D341Med (cell line): ENCODE measurements around the gene MGAT1.
A peak's percentile ranks its signal among the peaks of the same experiment; 100 is the strongest.
"Not testable (repeated sequence)": the region's sequence is repeated elsewhere in the genome, so short reads cannot be mapped to it uniquely, and the experiment has no call there.

Experiments used
- DNase-seq: peaks from one replicate; pipeline ENCODE4 v3.0.0; 2012; ENCODE audit warnings: low spot score

Gene MGAT1

DNA sequence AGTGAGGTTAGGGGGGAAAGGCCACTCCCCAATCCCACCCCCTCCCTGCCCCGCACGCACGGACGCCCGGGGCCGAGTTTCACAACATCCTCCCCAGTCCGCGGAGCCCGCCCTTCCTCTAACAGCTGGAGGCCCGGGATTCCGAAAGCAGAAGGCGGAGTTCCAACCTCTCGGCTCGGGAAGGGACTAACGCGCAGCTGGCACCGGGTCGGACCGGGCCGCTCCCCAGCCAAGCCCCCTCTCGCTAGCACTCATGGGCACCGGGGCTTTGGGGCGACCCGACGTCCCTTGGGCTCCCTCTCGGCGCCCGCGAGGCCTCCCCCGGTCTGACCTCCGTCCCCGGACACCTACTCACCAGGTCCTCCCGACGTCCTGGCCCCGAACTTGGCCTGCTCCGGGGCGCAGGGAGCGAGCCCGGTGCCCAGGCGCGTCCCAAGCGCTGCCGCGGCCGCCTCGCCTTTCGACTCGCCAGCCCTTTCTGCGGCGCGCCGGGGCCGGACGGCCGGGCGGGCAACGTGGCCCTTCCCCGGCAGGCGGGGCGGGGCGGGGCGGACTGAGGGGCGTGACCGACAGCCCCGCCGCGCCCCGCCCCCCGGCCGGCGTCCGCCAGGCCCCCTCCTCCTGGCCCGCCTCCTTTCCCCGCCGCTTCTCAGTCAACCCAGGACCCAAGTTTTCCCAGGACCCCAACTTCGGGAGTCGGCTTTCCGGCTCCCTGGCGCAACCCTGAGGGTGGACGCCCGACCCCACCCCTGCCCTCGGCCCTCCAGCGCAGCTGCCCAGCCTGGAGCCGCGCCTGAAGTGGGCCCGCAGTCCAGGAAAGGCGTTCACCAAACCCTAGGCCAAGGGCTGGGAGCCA, at the start of gene MGAT1:
Gene MGAT1 (minus strand): TSS at position 482 of the 856 bp plus-strand sequence. CDS start 9,835 bp downstream, outside the sequence.
- peak; percentile 93 for DNase-seq

DNA sequence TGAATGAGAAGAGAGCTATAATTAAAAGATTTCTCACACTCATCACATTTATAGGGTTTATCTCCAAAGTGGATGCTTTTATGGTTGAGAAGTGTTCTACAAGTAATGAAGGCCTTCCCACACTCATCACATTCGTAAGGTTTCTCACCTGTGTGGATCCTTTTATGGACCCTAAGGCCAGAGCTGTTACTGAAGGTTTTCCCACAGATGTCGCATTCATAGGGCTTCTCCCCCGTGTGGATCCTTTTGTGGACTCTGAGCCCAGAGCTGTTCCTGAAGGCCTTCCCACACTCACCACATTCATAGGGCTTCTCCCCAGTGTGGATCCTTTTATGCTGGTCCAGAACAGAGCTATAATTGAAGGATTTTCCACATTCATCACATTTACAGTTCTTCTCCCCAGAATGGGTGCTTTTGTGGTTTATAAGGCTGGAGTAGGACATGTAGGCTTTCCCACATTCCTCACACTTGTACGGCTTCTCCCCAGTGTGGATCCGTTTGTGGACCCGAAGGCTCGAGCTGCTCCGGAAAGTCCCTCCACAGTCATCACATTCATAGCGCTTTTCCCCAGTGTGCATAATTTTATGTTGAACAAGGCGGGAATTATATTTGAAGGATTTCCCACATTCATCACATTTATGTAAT, 48.0 kb upstream of the MGAT1 start:
- DNase-seq = no peak

DNA sequence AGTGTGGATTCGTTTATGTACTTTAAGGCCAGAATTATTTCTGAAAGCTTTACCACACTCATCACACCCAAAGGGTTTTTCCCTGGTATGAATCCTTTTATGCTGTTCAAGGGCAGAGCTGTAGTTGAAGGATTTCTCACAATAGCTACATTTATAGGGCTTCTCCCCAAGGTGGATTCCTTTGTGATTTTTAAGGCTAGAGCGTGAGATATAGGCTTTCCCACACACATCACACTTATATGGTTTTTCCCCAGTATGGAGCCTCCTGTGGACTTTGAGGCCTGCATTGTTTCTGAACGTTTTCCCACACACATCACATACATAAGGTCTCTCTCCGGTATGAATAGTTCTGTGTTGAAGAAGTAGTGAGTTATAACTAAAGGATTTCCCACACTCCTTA, 47.2 kb upstream of the MGAT1 start:
- no peak for DNase-seq

DNA sequence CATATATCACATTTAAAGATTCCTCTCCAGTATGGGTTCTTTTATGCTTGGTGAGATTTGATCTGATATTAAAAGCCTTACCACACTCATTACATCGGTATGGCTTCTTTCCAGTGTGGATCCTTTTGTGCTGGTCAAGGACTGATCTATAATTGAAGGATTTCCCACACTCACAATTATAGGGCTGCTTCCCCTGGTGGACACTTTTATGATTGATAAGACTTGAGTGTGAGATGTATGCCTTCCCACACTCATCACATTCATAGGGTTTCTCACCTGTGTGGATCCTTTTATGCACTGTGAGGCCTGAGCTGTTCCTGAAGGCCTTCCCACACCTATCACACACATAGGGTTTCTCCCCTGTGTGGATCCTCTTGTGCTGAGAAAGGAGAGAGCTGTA, 46.3 kb upstream of the MGAT1 start:
- no peak for DNase-seq

DNA sequence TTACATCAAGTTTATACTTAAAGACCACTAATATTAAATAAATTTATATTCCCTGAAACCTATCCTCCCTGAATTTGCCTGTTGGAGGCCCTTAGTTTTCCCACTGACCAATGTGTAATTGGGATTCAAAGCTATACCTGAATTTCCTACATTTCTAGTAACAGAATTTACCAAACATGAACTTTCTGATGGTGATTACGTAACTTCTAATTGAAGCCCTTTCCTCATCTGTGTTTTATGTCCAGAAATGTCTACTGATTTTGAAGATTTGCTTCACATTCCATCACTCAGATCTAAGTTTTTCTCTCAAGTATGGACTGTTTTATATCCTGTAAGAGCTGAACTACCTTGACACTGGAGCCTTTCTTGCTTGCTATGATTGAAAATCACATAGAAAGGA, 45.7 kb upstream of the MGAT1 start:
- DNase-seq = no peak

DNA sequence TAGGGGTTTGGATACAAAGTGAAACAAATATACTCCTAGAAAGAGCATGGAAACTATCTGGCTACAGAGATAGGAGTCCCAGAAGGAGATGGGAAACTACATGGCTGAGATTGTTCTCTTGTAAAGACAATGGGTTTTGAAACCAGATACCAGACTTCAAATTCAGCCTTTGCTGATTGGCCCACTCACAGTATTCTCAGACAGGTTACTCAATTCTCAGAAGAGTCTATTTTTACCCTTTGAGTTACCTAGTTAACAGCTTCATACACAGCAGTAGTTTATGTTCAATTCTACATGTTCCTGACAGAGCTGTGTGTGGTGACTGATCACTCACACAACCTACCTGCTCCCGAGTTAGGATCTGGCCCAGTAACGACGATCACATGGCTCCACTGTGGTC, 44.4 kb upstream of the MGAT1 start:
- no peak for DNase-seq

DNA sequence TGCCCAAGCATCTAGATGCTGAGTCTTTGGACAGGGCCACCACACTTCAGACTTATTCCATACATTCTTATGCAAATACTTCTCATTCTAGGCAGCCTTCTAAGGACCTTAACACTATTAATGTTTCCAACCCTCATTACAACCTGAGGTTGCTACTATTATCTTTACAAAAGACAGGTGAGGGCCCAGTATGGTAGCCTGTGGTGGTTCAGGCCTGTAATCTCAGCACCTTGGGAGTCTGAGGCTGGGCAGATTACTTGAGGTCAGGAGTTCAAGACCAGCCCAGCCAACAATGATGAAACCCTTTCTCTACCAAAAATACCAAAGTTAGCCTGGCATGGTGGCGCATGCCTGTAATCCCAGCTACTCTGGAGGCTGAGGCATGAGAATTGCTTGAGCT, 42.3 kb upstream of the MGAT1 start:
- no peak for DNase-seq

DNA sequence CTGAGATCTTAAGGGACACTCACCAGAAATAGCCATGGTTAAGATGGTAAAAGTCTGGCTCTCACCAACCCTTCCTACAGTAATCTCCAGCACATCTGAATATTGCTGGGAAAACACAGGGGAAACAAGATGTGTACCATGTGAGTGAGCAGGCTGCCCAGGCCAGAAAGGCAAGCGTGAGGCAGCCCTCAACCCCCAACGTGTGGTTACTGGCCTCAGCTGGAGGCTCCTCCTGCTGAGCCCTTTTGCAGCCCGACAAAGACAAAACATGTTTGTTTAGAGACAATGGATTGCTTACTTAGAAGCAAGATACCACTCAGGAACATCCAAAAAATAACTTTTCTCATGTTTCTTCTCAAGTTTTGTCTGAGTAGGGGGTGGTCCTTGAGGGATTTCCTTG, 41.8 kb upstream of the MGAT1 start:
- DNase-seq = no peak

DNA sequence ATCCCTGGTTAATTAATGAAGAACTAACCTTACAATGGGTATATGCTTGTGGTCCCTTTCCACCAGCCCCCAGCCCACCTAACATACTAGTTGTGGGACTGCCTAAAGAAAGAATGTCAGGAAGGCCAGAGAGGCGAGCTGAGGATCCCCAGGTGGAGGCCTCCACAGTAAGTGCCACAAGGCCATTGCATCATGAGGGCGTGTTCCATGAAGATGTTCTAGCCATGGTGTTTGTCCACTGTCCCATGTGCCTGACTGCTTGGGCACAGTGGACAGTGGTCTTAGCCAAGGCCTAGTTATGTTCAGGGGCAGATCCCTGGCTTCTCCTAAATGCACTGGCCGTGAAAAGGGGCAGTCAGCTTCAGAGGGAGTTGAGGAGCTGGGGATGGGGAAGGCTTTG, 37.3 kb upstream of the MGAT1 start:
- no peak for DNase-seq

DNA sequence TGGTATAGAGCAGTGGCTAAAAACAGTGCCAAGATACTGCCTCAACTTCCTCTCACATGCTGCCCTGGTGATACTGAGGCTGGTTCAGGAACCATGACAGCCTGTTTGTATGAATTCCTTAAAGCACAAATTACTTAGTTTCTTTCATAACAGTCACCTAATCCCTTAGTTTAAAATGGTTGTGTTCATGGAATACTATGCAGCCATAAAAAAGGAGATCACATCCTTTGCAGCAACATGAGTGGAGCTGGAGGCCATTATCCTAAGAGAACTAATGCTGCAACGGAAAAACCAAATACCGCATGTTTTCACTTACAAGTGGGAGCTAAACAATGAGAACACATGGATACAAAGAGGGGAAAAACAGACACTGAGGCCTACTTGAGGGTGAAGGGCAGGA, 36.6 kb upstream of the MGAT1 start:
- DNase-seq = no peak

DNA sequence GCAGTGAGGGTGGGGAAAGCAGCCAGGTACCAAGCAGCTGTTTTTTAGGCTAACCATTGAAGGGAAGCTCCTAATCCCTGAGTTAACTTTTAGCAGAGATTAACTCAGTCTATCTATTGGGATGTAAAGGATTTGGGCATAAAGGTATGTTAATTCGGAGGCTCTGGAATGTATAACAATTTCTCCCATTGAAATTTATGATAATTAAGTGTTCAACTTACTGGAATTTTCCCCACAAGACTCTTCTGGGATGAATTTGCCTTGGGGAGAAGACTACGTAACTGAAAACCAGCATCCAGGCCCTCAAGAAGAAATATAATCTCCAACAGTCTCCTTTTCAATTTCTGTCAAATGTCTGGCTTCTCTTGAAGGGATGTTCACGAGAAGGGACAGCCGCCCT, 34.9 kb upstream of the MGAT1 start:
- DNase-seq = no peak

DNA sequence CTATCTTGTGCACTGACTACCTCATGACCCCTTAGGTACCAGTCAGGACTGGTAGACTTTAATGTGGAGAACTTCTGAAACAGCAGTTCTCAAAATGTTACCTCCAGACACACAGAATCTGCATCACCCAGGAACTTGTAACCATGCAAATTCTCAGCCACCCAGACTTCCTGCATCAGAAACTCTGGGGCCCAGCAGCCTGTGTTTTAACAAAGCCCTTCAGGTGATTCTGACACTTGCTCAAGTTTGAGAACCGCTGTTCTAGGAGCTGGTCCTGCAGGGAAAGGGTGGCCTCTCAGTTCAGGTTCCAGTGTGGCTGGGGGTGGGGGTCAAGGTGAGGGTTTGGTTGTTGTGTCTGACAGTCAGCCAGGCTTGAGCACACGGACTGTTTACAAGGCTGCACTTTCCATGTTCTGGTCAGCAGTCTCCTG, 30.0 kb upstream of the MGAT1 start:
- no peak for DNase-seq

DNA sequence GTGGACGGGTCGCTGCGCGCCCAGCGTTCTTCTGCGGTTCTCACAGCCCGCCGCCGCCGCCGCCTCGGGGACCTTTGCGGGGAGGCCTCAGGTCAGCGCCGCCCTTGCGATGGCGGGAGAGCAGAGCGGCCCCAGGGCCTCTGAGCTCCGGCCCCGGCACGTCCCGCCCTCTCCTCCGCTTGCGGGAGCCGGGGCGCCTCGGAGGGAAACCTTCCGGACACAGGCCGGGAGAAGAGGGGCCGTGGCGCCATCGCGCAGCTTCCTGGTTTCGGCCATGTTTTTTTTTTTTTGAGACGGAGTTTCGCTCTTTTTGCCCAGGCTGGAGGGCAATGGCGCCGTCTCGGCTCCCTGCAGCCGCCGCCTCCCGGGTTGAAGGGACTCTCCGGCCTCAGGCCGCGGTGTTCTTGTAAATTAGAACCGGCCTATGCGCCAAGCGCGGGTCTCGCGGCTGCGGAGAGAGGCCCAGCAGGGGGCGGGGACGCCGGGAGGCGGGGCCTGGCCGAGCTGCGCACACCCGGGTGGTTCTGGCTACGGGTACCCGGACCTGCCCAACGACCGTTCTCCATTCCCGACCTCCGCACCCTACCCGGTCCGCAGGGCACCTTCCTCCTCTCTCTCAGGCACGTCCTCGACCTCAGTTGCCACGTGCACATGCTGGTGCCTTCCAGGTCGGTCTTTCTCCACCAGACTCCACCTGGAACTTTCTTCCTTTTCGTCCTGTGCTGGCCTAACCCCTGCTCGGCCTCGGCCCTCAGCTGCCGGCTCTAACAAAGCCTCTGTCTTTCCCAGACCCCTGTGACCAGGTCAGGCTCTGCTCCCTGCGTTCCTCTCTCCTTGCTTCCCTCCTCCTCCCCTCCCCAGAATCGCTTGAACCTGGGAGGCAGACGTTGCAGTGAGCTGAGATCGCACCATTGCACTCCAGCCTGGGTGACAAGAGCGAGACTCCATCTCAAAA, 28.8 kb upstream of the MGAT1 start:
- DNase-seq = peak; percentile 90

DNA sequence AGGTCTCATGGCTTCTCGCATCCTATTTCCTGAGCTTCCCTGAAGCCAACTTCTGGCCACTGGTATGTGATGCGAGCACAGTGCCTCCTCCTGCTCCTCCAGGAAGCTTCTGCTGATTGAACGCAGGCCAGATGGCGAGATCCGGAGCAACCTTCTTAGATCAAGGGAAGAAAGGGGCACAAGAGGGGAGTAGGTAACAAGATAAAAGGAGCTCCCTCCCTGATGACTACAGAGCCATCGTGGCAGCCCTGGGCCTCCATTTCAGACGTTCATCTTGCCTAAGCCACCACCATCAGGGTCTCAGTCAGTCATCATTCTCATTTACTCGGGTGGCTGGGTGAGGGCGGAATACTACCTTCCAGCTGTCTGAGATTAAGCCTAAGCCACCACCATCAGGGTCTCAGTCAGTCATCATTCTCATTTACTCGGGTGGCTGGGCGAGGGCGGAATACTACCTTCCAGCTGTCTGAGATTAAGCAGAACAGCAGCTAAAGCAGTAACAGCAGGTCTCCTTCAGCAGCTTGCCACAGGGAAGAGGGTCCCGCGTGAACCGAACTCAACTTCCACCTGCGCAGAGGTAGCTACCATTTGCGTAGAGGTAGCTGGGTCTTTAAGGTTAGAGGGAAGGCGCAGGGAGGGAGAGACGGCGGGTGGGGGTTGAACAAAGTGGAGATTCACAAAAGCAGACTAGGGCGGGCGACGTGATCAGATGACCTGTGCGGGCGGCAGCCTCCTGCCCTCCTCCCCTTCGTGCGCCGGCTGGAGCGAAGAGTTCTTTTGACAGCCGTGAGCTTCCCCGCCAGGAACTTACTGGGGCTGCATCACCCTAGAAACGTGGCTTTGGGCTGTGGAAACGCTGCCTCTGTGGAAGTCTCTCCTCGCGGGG, 27.9 kb upstream of the MGAT1 start:
- DNase-seq = peak; percentile 68

DNA sequence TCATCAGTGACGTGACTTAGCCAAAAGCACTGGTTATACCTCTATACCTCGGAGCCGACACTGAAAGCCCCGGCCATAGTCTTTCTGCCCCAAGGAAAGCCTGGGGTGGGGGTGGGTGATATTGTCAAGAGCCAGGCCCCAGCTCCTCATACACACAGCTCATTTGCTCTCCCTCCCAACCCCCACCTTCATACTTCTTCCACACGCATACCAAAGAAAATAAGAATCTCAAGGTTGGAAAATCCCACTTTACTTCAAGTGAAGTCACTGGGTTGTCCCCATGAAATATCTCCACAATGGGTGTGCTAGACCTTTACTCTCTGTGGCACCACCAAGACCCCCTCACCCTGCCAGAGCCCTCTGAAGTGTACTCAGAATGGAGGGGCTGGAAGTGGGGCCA, 27.1 kb upstream of the MGAT1 start:
- no peak for DNase-seq

DNA sequence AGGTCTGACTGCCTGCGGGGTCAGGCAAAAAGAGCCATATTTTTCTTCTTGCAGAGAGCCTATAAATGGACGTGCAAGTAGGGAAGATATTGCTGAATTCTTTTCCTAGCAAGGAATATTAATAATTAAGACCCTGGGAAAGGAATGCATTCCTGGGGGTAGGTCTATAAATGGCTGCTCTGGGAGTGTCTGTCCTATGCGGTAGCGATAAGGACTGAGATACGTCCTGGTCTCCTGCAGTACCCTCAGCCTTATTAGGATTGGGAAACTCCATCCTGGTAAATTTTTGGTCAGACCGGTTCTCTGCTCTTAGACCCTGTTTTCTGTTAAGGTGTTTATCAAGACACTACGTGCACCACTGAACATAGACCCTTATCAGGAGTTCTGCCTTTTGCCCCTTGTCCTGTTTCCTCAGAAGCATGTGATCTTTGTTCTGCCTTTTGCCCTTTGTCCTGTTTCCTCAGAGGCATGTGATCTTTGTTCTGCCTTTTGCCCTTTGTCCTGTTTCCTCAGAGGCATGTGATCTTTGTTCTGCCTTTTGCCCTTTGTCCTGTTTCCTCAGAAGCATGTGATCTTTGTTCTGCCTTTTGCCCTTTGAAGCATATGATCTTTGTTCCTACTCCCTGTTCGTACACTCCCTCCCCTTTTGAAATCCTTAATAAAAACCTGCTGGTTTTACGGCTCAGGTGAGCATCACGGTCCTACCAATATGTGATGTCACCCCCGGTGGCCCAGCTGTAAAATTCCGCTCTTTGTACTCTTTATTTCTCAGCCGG, 26.3 kb upstream of the MGAT1 start:
- DNase-seq = not testable (repeated sequence)

DNA sequence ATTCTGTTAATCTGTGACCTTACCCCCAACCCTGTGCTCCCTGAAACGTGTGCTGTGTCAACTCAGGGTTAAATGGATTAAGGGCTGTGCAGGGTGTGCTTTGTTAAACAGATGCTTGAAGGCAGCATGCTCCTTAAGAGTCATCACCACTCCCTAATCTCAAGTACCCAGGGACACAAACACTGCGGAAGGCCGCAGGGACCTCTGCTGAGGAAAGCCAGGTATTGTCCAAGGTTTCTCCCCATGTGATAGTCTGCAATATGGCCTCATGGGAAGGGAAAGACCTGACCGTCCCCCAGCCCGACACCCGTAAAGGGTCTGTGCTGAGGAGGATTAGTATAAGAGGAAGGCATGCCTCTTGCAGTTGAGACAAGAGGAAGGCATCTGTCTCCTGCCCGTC, 24.8 kb upstream of the MGAT1 start:
- DNase-seq = not testable (repeated sequence)

DNA sequence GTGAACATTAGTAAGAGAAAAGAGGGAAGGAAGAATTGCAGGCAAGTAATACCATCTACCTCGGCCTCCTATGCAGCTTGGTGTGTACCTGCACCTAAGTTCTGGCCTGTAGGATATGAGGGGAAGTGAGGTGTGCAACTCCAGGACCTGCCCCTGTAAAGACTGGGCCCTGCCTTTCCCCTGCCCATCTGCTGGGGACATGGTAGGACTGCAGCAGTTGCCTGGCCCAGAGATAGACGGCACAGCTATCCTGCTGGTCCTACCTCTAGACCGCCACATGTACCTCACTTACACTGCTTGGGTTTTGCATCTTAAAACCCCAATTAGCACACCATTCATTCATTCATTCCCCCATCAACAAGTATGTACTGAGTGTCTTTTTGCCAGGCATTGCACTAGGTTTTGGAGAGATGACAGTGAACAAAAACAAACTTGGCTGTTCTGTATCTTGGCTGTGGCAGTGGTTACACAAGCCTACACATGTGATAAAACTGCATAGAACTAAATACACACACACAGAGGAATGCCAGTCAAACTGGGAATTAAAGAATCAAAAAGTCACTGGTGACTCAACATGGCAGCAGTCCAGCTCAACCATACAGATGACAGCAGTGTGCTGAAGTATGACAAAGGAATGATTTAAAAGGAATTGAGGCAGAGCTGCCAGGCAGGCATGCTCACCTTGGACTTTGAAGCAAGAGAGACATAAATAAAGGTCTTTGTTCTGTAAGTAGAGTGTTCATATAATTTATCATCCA, 23.3 kb upstream of the MGAT1 start:
- no peak for DNase-seq

DNA sequence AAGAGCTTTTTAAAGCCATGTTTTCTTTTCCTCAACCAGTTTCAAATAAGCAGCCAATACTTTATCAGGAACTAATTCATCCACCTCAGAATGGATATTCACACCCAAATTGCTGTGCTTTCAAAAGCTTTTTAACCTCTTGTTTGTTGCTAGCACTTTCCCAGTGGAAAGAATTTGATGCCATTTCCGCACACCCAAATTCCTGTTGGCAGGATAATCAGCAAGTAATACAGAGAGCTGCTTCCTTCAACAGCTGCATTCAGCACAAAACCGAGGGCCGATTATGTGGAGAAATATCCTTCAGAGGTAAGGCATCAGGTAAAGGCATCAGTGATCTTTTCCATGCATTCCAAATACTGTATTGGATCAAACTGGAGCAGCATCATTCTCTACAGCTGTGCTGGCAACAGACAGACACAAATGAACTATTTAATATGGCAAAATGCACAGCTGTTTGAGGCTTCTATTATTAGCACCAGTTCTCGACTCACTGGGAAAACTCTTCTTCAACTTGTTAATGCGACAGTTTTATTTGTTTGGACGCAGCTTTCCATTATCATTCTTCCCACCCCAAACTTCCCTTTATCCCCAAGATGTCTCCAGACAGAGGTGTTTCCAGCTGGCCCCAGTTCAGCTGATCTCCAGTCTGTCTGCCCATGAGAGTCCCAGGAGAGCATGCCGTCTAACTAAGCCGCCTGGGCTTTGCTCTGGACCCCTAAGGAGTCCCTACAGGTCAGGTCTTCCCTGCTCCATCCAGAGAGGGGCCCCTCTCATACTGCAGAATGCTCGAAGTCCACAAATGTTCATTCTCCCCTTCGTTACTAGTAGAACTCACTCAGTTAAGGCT, 22.2 kb upstream of the MGAT1 start:
- DNase-seq = no peak
